Naive B cell (primary cell): ENCODE results near the gene PITPNM3. TPM values are rescaled to one million over a fixed set of nuclear protein-coding genes. Genes with fewer than 3 reads are reported as not detected.

Experiments used
- ATAC-seq, 2 donors: fragments of 150-1000 bp; cut with Tn5 transposase; 2 replicates each; pipeline ENCODE4 v1.10.0; 2021; ENCODE audit warnings: low read depth in 2 of 2, mild to moderate bottlenecking in 2 of 2, moderate library complexity in 2 of 2
- DNase-seq: peaks from one replicate; pipeline ENCODE4 v3.0.0; 2022
- H3K27ac Mint-ChIP-seq, 6 donors: one replicate each; pipeline ENCODE4 v1.8.0; 2020 to 2022; ENCODE audit warnings: mild to moderate bottlenecking in 6 of 6, mixed read lengths in 6 of 6, moderate library complexity in 5 of 6, inconsistent platforms in 2 of 6
- H3K27me3 Mint-ChIP-seq, 3 donors: one replicate each; pipeline ENCODE4 v1.8.0; 2021 to 2022; ENCODE audit warnings: mixed read lengths in 3 of 3, mild to moderate bottlenecking in 1 of 3
- H3K36me3 Mint-ChIP-seq, 2 donors: one replicate each; pipeline ENCODE4 v1.8.0; 2020 to 2022; ENCODE audit warnings: mixed read lengths in 2 of 2, inconsistent platforms in 1 of 2, mild to moderate bottlenecking in 1 of 2
- H3K4me1 Mint-ChIP-seq, 3 donors: one replicate each; pipeline ENCODE4 v1.8.0; 2020 to 2022; ENCODE audit warnings: mixed read lengths in 3 of 3, inconsistent platforms in 1 of 3, mild to moderate bottlenecking in 1 of 3, moderate library complexity in 1 of 3
- H3K4me3 Mint-ChIP-seq, 8 donors: one replicate each; pipeline ENCODE4 v1.8.0; 2020 to 2022; ENCODE audit warnings: mild to moderate bottlenecking in 8 of 8, mixed read lengths in 8 of 8, moderate library complexity in 8 of 8, inconsistent platforms in 2 of 8
- H3K9me3 Mint-ChIP-seq, 7 donors: one replicate each; pipeline ENCODE4 v1.8.0; 2020 to 2022; ENCODE audit warnings: mixed read lengths in 7 of 7, mild to moderate bottlenecking in 5 of 7, inconsistent platforms in 2 of 7, moderate library complexity in 1 of 7
- polyA plus RNA-seq, 6 donors: library from polyadenylated mRNA; unstranded; fragments of 300-500 nt; fragmentation: Illumina TruSeq; gene quantifications; one replicate each; pipeline ENCODE4 v1.2.3, GENCODE V29; 2021; ENCODE audit warnings: low read depth in 6 of 6

The PITPNM3 gene
- polyA plus RNA-seq, 6 donors from 2014 or later: 0.04 to 0.12 (median 0.07) TPM; not detected in 3

DNA sequence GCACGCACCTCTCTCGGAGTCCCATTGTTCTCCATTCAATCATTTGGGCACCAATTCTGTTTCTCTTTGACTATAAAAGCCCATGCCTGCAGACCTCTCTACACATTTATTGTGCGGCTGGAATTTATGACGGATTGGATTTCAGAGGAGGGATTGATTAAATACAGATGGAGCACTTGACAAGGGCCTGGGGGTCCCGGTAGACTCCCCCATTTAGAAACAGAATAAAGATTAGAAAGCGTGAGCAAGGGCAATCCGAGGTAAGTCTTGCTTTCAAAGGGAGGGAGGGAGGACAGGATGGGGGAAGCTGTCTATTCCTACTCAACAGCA is 15.1 kb upstream of the PITPNM3 start:
- Mint-ChIP-seq H3K9me3 (no peaks in the 10 kb centered on the region), H3K27me3 (no peaks in the 10 kb centered on the region), H3K36me3 (no peaks in the 10 kb centered on the region), H3K27ac (no peak overlapping the region), H3K4me1 (peaks cover 21 to 37% (median 34%) of the 10 kb centered on the region in 3 donors), H3K4me3 (no peak overlapping the region)
- DNase-seq: no peak
- ATAC-seq: no peak

DNA sequence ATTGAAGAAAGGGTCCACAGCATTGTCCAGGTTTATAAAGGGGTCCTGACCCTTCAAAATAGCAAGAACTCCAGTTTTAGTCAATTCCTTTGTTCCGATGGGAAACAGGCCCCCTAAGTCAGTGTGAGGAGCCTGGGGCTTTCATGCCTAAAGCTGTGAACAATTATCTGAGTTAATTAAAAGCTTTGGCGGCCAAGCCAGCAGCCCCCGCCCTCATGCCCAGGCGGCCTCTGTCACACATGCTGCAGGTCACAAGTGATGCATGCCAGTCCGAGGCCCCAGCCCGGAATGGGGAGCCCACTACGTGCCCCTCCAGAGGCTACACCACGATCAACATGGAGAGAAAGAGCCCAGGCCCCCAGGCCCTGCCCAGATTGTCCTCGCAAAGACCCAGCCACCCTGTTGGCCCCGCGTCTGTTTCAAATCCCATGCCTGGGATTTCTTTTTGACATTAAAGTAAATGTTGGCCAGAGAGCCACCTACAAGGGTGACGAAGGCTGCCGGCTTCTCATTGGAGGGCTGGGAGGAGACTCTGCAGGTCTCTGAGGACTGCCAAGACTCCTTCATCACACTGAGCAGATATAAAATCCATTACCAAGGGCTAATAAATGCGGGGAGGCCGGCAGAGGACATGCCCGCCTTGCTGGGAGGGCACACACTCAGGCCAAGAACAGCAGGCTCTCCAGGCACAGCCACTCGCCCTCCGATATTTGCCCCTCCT is 14.5 kb upstream of the PITPNM3 start:
- DNase-seq: no peak
- H3K36me3 Mint-ChIP-seq: no peaks in the 10 kb centered on the region
- no peak for ATAC-seq
- no peak overlapping the region for H3K27ac Mint-ChIP-seq
- H3K4me1 Mint-ChIP-seq: peaks cover 16 to 32% (median 29%) of the 10 kb centered on the region in 3 donors
- no peaks in the 10 kb centered on the region for H3K27me3 Mint-ChIP-seq
- no peaks in the 10 kb centered on the region for H3K9me3 Mint-ChIP-seq
- H3K4me3 Mint-ChIP-seq: no peak overlapping the region

GRCh38 chr17:6569370-6570285 is 13.3 kb upstream of the PITPNM3 start:
- Mint-ChIP-seq H3K4me1 (peaks cover 7 to 19% (median 17%) of the 10 kb centered on the region in 3 donors), H3K27ac (peak overlapping the region in 3 of 6 donors; percentile 30 to 78 (median 37)), H3K9me3 (no peaks in the 10 kb centered on the region), H3K4me3 (no peak overlapping the region), H3K36me3 (no peaks in the 10 kb centered on the region), H3K27me3 (peaks cover 3 to 4% (median 3%) of the 10 kb centered on the region in 3 donors)
- DNase-seq (no peak), ATAC-seq (no peak)

- peak overlapping the region in 1 of 6 donors; percentile 3 for H3K27ac Mint-ChIP-seq
- H3K9me3 Mint-ChIP-seq: no peaks in the 10 kb centered on the region
- H3K27me3 Mint-ChIP-seq: peaks cover 7 to 15% (median 13%) of the 10 kb centered on the region in 3 donors
- H3K4me3 Mint-ChIP-seq: no peak overlapping the region
- DNase-seq (no peak), ATAC-seq (no peak)
- H3K36me3 Mint-ChIP-seq: no peaks in the 10 kb centered on the region
- H3K4me1 Mint-ChIP-seq: peaks cover 3 to 11% (median 8%) of the 10 kb centered on the region in 3 donors
These were observed 11.9 kb upstream of the PITPNM3 start for GRCh38 chr17:6568184-6568758.

DNA sequence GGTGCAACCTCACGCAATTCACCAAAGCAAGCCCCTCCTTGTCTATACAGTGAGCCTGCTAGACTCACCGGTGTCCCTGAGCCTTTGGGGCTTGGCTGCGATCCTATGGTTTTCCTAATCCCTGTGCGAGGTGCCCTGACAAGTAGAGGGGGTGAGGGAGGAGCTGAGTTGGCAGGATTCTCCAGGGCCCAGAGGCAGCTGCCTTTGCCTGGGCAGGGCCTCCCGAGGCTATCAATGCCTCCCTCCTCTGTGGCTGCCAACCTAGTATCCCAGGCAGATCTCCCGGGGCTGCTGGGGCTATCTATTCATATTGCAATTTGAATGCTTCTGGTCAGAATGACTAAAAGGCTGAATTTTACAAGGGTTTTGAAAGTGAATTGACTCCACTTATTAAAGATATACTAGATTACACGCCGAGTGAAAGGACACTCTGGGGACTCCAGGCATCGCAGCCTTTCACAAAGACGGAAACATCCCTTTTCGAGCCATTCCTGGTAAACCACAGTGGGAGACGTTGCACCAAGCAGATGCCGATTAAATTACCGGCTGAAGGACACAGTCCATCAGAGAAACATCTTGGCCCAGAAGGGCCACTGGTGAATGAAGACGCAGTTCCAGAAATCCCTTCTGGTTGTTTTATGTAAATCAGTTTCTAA is 11.3 kb upstream of the PITPNM3 start:
- no peaks in the 10 kb centered on the region for H3K9me3 Mint-ChIP-seq
- H3K4me1 Mint-ChIP-seq: peaks cover under 1 to 11% (median 8%) of the 10 kb centered on the region in 3 donors
- H3K36me3 Mint-ChIP-seq: no peaks in the 10 kb centered on the region
- H3K4me3 Mint-ChIP-seq: no peak overlapping the region
- no peak for DNase-seq
- ATAC-seq: no peak
- H3K27me3 Mint-ChIP-seq: peaks cover 9 to 22% (median 13%) of the 10 kb centered on the region in 3 donors
- no peak overlapping the region for H3K27ac Mint-ChIP-seq

DNA sequence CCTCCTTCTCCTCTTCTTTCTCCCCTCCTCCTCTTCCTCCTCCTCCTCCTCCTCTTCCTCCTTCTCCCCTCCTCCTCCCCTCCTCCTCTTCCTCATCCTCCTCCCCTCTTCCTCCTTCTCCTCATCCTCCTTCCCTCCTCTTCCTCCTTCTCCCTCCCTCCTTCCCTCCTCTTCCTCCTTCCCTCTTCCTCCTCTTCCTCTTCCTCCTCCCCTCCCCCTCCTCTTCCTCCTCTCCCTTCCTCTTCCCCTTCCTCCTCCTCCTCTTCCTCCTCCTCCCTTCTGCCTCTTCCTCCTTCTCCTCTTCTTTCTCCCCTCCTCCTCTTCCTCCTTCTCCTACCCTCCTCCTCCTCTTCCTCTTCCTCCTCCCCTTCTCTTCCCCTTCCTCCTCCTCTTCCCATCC is 5.1 kb upstream of the PITPNM3 start:
- H3K4me3 Mint-ChIP-seq: no peak overlapping the region
- H3K27me3 Mint-ChIP-seq: peaks cover 31 to 65% (median 62%) of the 10 kb centered on the region in 3 donors
- DNase-seq (no peak), ATAC-seq (no peak)
- peaks cover 6 to 9% (median 7%) of the 10 kb centered on the region in 3 donors for H3K4me1 Mint-ChIP-seq
- peaks cover 0 to 2% (median 0%) of the 10 kb centered on the region in 7 donors for H3K9me3 Mint-ChIP-seq
- H3K36me3 Mint-ChIP-seq: no peaks in the 10 kb centered on the region
- H3K27ac Mint-ChIP-seq: no peak overlapping the region

GRCh38 chr17:6560496-6560895 is 4.1 kb upstream of the PITPNM3 start:
- H3K27me3 Mint-ChIP-seq: peaks cover 32 to 67% (median 63%) of the 10 kb centered on the region in 3 donors
- peaks cover 0 to 2% (median 0%) of the 10 kb centered on the region in 7 donors for H3K9me3 Mint-ChIP-seq
- no peak for DNase-seq
- no peaks in the 10 kb centered on the region for H3K36me3 Mint-ChIP-seq
- H3K4me3 Mint-ChIP-seq: no peak overlapping the region
- H3K4me1 Mint-ChIP-seq: peaks cover 7 to 9% (median 9%) of the 10 kb centered on the region in 3 donors
- peak overlapping the region in 1 of 6 donors; percentile 67 for H3K27ac Mint-ChIP-seq
- no peak for ATAC-seq

DNA sequence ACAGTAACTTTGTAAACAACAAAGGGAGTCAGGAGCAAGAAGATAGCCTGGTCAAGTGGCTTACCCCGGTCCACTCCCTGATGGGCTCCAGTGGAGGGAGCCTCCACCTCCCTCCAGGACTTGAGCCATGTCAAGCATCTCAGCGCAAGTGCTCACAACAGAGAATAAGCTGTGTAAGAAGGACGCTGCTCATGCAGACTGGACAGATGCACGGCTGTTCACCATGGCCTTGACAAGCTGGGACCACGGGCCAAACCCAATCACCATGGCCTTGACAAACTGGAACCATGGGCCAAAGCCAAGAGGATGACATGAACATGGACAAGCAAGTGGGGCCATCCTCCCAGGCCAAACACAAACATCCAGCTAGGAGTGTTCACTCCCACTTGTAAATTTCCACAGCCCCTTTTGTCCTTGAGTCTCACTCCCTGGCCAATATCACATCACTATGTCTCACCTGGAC is 3.4 kb upstream of the PITPNM3 start:
- Mint-ChIP-seq H3K27me3 (peaks cover 36 to 71% (median 69%) of the 10 kb centered on the region in 3 donors), H3K4me1 (peaks cover 14 to 16% (median 16%) of the 10 kb centered on the region in 3 donors), H3K4me3 (peak overlapping the region in 1 of 8 donors; percentile 72), H3K36me3 (no peaks in the 10 kb centered on the region), H3K9me3 (peaks cover 0 to 2% (median 0%) of the 10 kb centered on the region in 7 donors), H3K27ac (no peak overlapping the region)
- ATAC-seq (no peak), DNase-seq (no peak)

GRCh38 chr17:6558932-6559752 is 2.8 kb upstream of the PITPNM3 start:
- Mint-ChIP-seq H3K36me3 (no peaks in the 10 kb centered on the region), H3K9me3 (peaks cover 0 to 2% (median 0%) of the 10 kb centered on the region in 7 donors), H3K27ac (no peak overlapping the region), H3K4me3 (peak overlapping the region in 3 of 8 donors; percentile 41 to 72 (median 46)), H3K4me1 (peaks cover 16 to 19% (median 18%) of the 10 kb centered on the region in 3 donors), H3K27me3 (peaks cover 36 to 71% (median 69%) of the 10 kb centered on the region in 3 donors)
- ATAC-seq (no peak), DNase-seq (no peak)

GRCh38 chr17:6558276-6558675 is 1.9 kb upstream of the PITPNM3 start:
- peaks cover 0 to 2% (median 0%) of the 10 kb centered on the region in 7 donors for H3K9me3 Mint-ChIP-seq
- no peak for DNase-seq
- H3K27ac Mint-ChIP-seq: no peak overlapping the region
- peaks cover 16 to 19% (median 18%) of the 10 kb centered on the region in 3 donors for H3K4me1 Mint-ChIP-seq
- peaks cover 34 to 73% (median 72%) of the 10 kb centered on the region in 3 donors for H3K27me3 Mint-ChIP-seq
- no peaks in the 10 kb centered on the region for H3K36me3 Mint-ChIP-seq
- no peak for ATAC-seq
- H3K4me3 Mint-ChIP-seq: peak overlapping the region in 1 of 8 donors; percentile 21

- Mint-ChIP-seq H3K9me3 (peaks cover 0 to 2% (median 0%) of the 10 kb centered on the region in 7 donors), H3K36me3 (no peaks in the 10 kb centered on the region), H3K27me3 (peaks cover 32 to 77% (median 75%) of the 10 kb centered on the region in 3 donors), H3K4me3 (peak overlapping the region in 7 of 8 donors; percentile 24 to 83 (median 64)), H3K4me1 (peaks cover 16 to 19% (median 18%) of the 10 kb centered on the region in 3 donors), H3K27ac (peak overlapping the region in 1 of 6 donors; percentile 21)
- ATAC-seq: no peak
- DNase-seq: no peak
These were observed 684 bp upstream of the PITPNM3 start for GRCh38 chr17:6557040-6557438.
